CD14-positive monocyte (primary cell): ENCODE measurements around the gene HSPD1. TPM values are rescaled to one million over a fixed set of nuclear protein-coding genes. Genes with fewer than 3 reads are reported as not detected.

Experiments
- DNase-seq, 3 donors: peaks; one replicate each; pipeline ENCODE4 v3.0.0-alpha.2; 2011 to 2022
- H2AFZ ChIP-seq: 2 replicates; pipeline ENCODE4 v1.6.0; 2012; ENCODE audit warnings: mild to moderate bottlenecking, low read depth, low read length, inconsistent platforms; ENCODE audit not compliant: insufficient read depth, poor library complexity, severe bottlenecking
- H3K27ac ChIP-seq, 2 donors: 1 replicate in 1 of 2; 2 replicates in 1 of 2; pipeline ENCODE4 v1.5.1; 2012 to 2013; ENCODE audit warnings: low read length in 2 of 2, control low read depth in 1 of 2, inconsistent platforms in 1 of 2, low read depth in 1 of 2, mild to moderate bottlenecking in 1 of 2
- H3K27me3 ChIP-seq, 2 donors: one replicate each; pipeline versions ENCODE4 v1.6.0 to v1.6.1; 2011 to 2013; ENCODE audit warnings: low read length in 2 of 2; ENCODE audit not compliant: control insufficient read depth in 2 of 2, insufficient read depth in 2 of 2
- H3K36me3 ChIP-seq, 2 donors: replicated peaks in 1 of 2; 1 replicate in 1 of 2; 2 replicates in 1 of 2; pipeline versions ENCODE4 v1.5.1 to v1.6.1; 2012 to 2013; ENCODE audit warnings: low read length in 2 of 2, control low read depth in 1 of 2, inconsistent platforms in 1 of 2, mild to moderate bottlenecking in 1 of 2; ENCODE audit not compliant: insufficient read depth in 2 of 2, control insufficient read depth in 1 of 2
- H3K4me1 ChIP-seq, 2 donors: 1 replicate in 1 of 2; 2 replicates in 1 of 2; pipeline versions ENCODE4 v1.5.1 to v1.6.1; 2012 to 2013; ENCODE audit warnings: low read length in 2 of 2, control low read depth in 1 of 2, inconsistent platforms in 1 of 2, mild to moderate bottlenecking in 1 of 2, moderate library complexity in 1 of 2; ENCODE audit not compliant: insufficient read depth in 2 of 2, control insufficient read depth in 1 of 2
- H3K4me2 ChIP-seq: replicated peaks from 2 replicates; pipeline ENCODE3; 2012; ENCODE audit warnings: low read length, moderate library complexity, mild to moderate bottlenecking; ENCODE audit not compliant: poor library complexity, severe bottlenecking; ENCODE audit errors: extremely low read depth
- H3K4me3 ChIP-seq, 3 experiments: fragments of 200-600 bp in 1 of 3; sonication (generic) in 1 of 3; replicated peaks in 1 of 3; 1 replicate in 2 of 3; 2 replicates in 1 of 3; pipeline ENCODE4 v1.5.1; 2011 to 2013; ENCODE audit warnings: low read length in 3 of 3, mild to moderate bottlenecking in 3 of 3, control low read depth in 2 of 3, low read depth in 2 of 3, inconsistent platforms in 1 of 3, moderate library complexity in 1 of 3
- H3K79me2 ChIP-seq: 2 replicates; pipeline ENCODE4 v1.6.0; 2012; ENCODE audit warnings: mild to moderate bottlenecking, control low read depth, inconsistent platforms, low read length, moderate library complexity; ENCODE audit not compliant: insufficient read depth
- H3K9ac ChIP-seq: 2 replicates; pipeline ENCODE4 v1.6.0; 2017; ENCODE audit warnings: low read length, mild to moderate bottlenecking; ENCODE audit not compliant: insufficient read depth, poor library complexity, severe bottlenecking
- H3K9me3 ChIP-seq, 2 donors: replicated peaks in 1 of 2; 1 replicate in 1 of 2; 2 replicates in 1 of 2; pipeline versions ENCODE4 v1.5.1 to v1.6.1; 2012 to 2013; ENCODE audit warnings: low read length in 2 of 2, control low read depth in 1 of 2; ENCODE audit not compliant: control insufficient read depth in 1 of 2, insufficient read depth in 1 of 2
- H4K20me1 ChIP-seq: 2 replicates; pipeline ENCODE4 v1.6.0; 2012; ENCODE audit warnings: mild to moderate bottlenecking, low read length, control low read depth, moderate library complexity; ENCODE audit not compliant: insufficient read depth
- H3K27ac Mint-ChIP-seq, 7 donors: one replicate each; pipeline ENCODE4 v1.8.0; 2020; ENCODE audit warnings: mild to moderate bottlenecking in 7 of 7, mixed read lengths in 7 of 7, moderate library complexity in 6 of 7, inconsistent platforms in 2 of 7
- H3K27me3 Mint-ChIP-seq, 3 donors: one replicate each; pipeline ENCODE4 v1.8.0; 2021 to 2022; ENCODE audit warnings: low read depth in 3 of 3, mild to moderate bottlenecking in 3 of 3, mixed read lengths in 3 of 3, moderate library complexity in 3 of 3, inconsistent platforms in 1 of 3
- H3K36me3 Mint-ChIP-seq, 2 donors: one replicate each; pipeline ENCODE4 v1.8.0; 2020; ENCODE audit warnings: mixed read lengths in 2 of 2, inconsistent platforms in 1 of 2, mild to moderate bottlenecking in 1 of 2
- H3K4me1 Mint-ChIP-seq: one replicate; pipeline ENCODE4 v1.8.0; 2020; ENCODE audit warnings: mild to moderate bottlenecking, mixed read lengths
- H3K4me3 Mint-ChIP-seq, 2 donors: one replicate each; pipeline ENCODE4 v1.8.0; 2020; ENCODE audit warnings: mild to moderate bottlenecking in 2 of 2, mixed read lengths in 2 of 2, moderate library complexity in 1 of 2
- H3K9me3 Mint-ChIP-seq, 7 donors: one replicate each; pipeline ENCODE4 v1.8.0; 2020 to 2022; ENCODE audit warnings: mixed read lengths in 7 of 7, mild to moderate bottlenecking in 6 of 7, moderate library complexity in 6 of 7, inconsistent platforms in 2 of 7
- CTCF ChIP-seq: fragments of 200-600 bp; IDR thresholded peaks from one replicate; pipeline ENCODE4 v1.8.0; 2022; ENCODE audit warnings: antibody characterized with exemption, mild to moderate bottlenecking
- WGBS: methylation state at CpG from one replicate; pipeline ENCODE4 v1.1.5; 2013; ENCODE audit warnings: missing lambda C conversion rate; ENCODE audit not compliant: insufficient coverage; 5-methylcytosine and 5-hydroxymethylcytosine counted together
- intact Hi-C, 2 donors: fragments of 100-400 bp; cut with micrococcal nuclease; formaldehyde crosslinking; loops; one replicate each; pipeline versions ENCODE4 v1.15.0 to v1.15.1; 2023
- polyA plus RNA-seq, 3 donors: library from polyadenylated mRNA; depleted of rRNA in 1 of 3; unstranded in 2 of 3; stranded (reverse) in 1 of 3; fragments of 300-500 nt in 2 of 3; fragments of >200 nt in 1 of 3; fragmentation: Illumina TruSeq in 2 of 3; gene quantifications; 1 replicate in 2 of 3; 2 replicates in 1 of 3; pipeline ENCODE4 v1.2.3, GENCODE V29; 2012 to 2021

HSPD1 gene
- polyA plus RNA-seq, 3 donors = 42.7 to 62.1 (median 44.5) TPM

DNA sequence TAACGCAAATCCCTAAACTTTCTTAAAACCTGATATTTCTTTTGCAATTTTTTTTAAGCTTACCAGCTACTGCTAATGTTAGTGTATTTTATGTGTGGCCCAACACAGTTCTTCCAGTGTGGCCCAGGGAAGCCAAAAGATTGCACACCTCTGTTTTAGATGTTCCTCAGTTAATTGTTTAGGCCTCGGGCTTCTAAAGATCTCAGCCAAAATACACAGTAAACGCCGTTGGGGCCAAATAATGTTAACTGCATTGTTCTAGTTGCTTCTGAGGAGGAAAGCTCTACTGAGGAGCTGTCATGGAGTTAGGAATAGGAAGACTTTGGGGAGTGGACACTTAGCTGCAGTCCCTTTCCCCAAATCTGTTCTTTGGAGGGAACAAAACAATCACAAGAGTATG, 2.6 kb upstream of the HSPD1 start:
- Histone ChIP-seq H3K9me3 (no peaks in the 10 kb centered on the region), H2AFZ (no peak overlapping the region), H3K4me1 (peaks cover 22 to 38% of the 10 kb centered on the region in 2 donors), H3K4me3 (no peak overlapping the region), H4K20me1 (peaks cover 16% of the 10 kb centered on the region), H3K9ac (no peak overlapping the region), H3K79me2 (peaks cover 61% of the 10 kb centered on the region), H3K4me2 (no peak overlapping the region), H3K27ac (peak overlapping the region in 1 of 2 donors; percentile 3), H3K36me3 (peaks cover 10 to 32% of the 10 kb centered on the region in 2 donors), H3K27me3 (no peaks in the 10 kb centered on the region)
- Mint-ChIP-seq H3K27ac (peak overlapping the region in 3 of 7 donors; percentile 28 to 54 (median 41)), H3K27me3 (no peaks in the 10 kb centered on the region), H3K9me3 (no peaks in the 10 kb centered on the region), H3K4me3 (no peak overlapping the region), H3K4me1 (peaks cover 33% of the 10 kb centered on the region), H3K36me3 (peaks cover 16 to 26% of the 10 kb centered on the region in 2 donors)
- intact Hi-C loops = loop anchor here in 1 of 2 donors (5.0 kb wide), 1 partner anchor 65 kb away; the partner anchor contains the start of gene SF3B1
- WGBS = no CpG with 5 or more reads among the region's 4 CpGs
- no peak for DNase-seq
- no peak for TF ChIP-seq CTCF

DNA sequence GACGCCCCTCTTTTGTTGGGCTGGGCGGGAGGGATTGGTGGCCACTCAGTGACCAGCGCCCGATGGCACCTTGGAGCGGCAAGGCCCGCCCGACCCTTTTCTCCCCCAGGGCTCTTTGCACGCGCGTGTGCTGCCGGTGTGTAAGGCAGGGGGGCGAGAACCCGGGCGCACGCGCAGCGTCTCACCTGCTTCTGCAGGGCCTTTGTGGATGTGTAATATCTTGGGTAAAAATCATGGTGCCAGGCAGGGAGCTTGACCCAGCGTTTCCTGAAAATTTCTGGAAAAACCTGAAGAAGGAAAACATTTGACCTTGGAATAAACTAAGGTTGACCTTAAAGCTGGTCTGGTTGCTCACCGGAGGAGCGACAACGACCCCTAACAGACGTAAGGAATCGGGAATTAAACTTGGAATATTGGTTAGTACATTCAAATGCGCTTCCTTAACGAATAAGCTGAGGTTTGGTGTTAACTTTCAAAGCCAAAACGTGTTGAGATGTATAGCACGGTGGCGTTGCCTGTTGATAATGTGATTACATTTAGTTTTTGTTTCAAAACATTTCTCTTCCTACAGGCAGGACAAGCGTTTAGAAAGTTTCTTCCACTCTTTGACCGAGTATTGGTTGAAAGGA, 977 bp upstream of the HSPD1 start:
- Mint-ChIP-seq H3K4me1 (peaks cover 42% of the 10 kb centered on the region), H3K27me3 (no peaks in the 10 kb centered on the region), H3K36me3 (peaks cover 31 to 42% of the 10 kb centered on the region in 2 donors), H3K9me3 (no peaks in the 10 kb centered on the region), H3K4me3 (peak overlapping the region; percentile 94 to 96), H3K27ac (peak overlapping the region; percentile 91 to 98 (median 94))
- Histone ChIP-seq H3K36me3 (peaks cover 24 to 48% of the 10 kb centered on the region in 2 donors), H3K4me3 (peak overlapping the region; percentile 84 to 95 (median 91)), H3K9me3 (no peaks in the 10 kb centered on the region), H3K4me1 (peaks cover 22 to 42% of the 10 kb centered on the region in 2 donors), H3K4me2 (peak overlapping the region; percentile 96), H3K27ac (peak overlapping the region; percentile 91 to 97), H2AFZ (peak overlapping the region; percentile 89), H3K9ac (peak overlapping the region; percentile 79), H4K20me1 (peaks cover 16% of the 10 kb centered on the region), H3K27me3 (no peaks in the 10 kb centered on the region), H3K79me2 (peaks cover 77% of the 10 kb centered on the region)
- WGBS = 2% methylated on average over 16 of the region's 30 CpGs
- intact Hi-C loops = loop anchor here in 1 of 2 donors (2.0 to 5.0 kb wide), 3 partner anchors 14 to 63 kb away; partner anchors contain the start of gene SF3B1
- no peak for DNase-seq
- TF ChIP-seq CTCF = no peak
